A549 (cell line): Measurements from ENCODE around the gene MRPL28.

Source experiments
- CTCF ChIP-seq: fragments of >200 bp; sonication (Bioruptor Twin); formaldehyde crosslinking; IDR thresholded peaks from 3 replicates; pipeline ENCODE4 v1.5.1; 2016
- EP300 ChIP-seq, 2 experiments: fragments of >200 bp; sonication (Bioruptor Twin); formaldehyde crosslinking; IDR thresholded peaks; 2 replicates in 1 of 2; 3 replicates in 1 of 2; pipeline ENCODE4 v1.6.1; 2016 to 2017
- HMGXB4 ChIP-seq: fragments of 250-450 bp; sonication (Bioruptor Pico); IDR thresholded peaks from 2 replicates; pipeline ENCODE4 v1.5.0; 2021; ENCODE audit warnings: mild to moderate bottlenecking, moderate library complexity, borderline replicate concordance
- KDM5A ChIP-seq: fragments of 200-600 bp; sonication (generic); IDR thresholded peaks from 2 replicates; pipeline ENCODE4 v1.6.1; 2016; ENCODE audit warnings: antibody characterized with exemption, mild to moderate bottlenecking
- MAX ChIP-seq: IDR thresholded peaks from 2 replicates; pipeline ENCODE4 v1.6.1; 2012
- MAZ ChIP-seq: fragments of 150-350 bp; IDR thresholded peaks from 2 replicates; pipeline ENCODE4 v1.6.1; 2014; ENCODE audit warnings: antibody characterized with exemption, low read depth, low read length, borderline replicate concordance
- PHF8 ChIP-seq: fragments of 200-600 bp; sonication (generic); IDR thresholded peaks from 2 replicates; pipeline ENCODE4 v1.6.1; 2016; ENCODE audit warnings: low read depth, mild to moderate bottlenecking, antibody characterized with exemption, moderate library complexity, borderline replicate concordance
- POLR2A ChIP-seq: IDR thresholded peaks from 2 replicates; pipeline ENCODE4 v1.6.1; 2012; ENCODE audit warnings: mild to moderate bottlenecking, low read length
- SMC3 ChIP-seq: fragments of >200 bp; sonication (Bioruptor Twin); formaldehyde crosslinking; IDR thresholded peaks from 3 replicates; pipeline ENCODE4 v1.6.1; 2018; ENCODE audit warnings: inconsistent platforms

GRCh38 chr16:410516-411178, 40.3 kb upstream of the MRPL28 start:
- TF ChIP-seq POLR2A (no peak), CTCF (no peak), MAX (no peak), KDM5A (no peak), MAZ (no peak), EP300 (IDR thresholded peaks at IDR 0.05) (no peak), HMGXB4 (no peak), PHF8 (no peak), SMC3 (no peak)
